GM21825 (cell line): ENCODE measurements around the gene FASTKD3.
"Not testable (repeated sequence)": the region's sequence is repeated elsewhere in the genome, so short reads cannot be mapped to it uniquely, and the experiment has no call there.

ENCODE experiments used
- ATAC-seq: cut with Tn5 transposase; IDR thresholded peaks from one replicate; pipeline ENCODE4 v1.9.1; 2021; ENCODE audit warnings: mild to moderate bottlenecking, moderate library complexity; ENCODE audit not compliant: unreplicated experiment

Gene FASTKD3

GRCh38 chr5:7868773-7869473, at the start of gene FASTKD3, which contains the start of gene MTRR:
Gene FASTKD3, minus strand, starts transcription at chr5:7869031. Its CDS starts 948 bp downstream, at chr5:7868083.
Gene MTRR, plus strand, starts transcription at chr5:7869148. Its CDS starts 1,647 bp downstream, at chr5:7870795.
- peak; percentile 97 for ATAC-seq

GRCh38 chr5:7917130-7918123, 48.6 kb upstream of the FASTKD3 start:
- no peak for ATAC-seq

- ATAC-seq = no peak
These were observed 47.5 kb upstream of the FASTKD3 start for GRCh38 chr5:7916171-7916804.

GRCh38 chr5:7911429-7911771, 42.6 kb upstream of the FASTKD3 start:
- ATAC-seq = not testable (repeated sequence)

- ATAC-seq = peak; percentile 67
These were observed 42.1 kb upstream of the FASTKD3 start for GRCh38 chr5:7910738-7911428.

- no peak for ATAC-seq
These were observed 39.5 kb upstream of the FASTKD3 start for GRCh38 chr5:7908317-7908716.

- no peak for ATAC-seq
These were observed 38.8 kb upstream of the FASTKD3 start for GRCh38 chr5:7907612-7908011.

- ATAC-seq = no peak
These were observed 35.3 kb upstream of the FASTKD3 start for GRCh38 chr5:7904170-7904569.

GRCh38 chr5:7902666-7903625, 34.1 kb upstream of the FASTKD3 start:
- no peak for ATAC-seq

GRCh38 chr5:7902201-7902600, 33.4 kb upstream of the FASTKD3 start:
- ATAC-seq = no peak

GRCh38 chr5:7897014-7897600, 28.3 kb upstream of the FASTKD3 start:
- ATAC-seq = no peak

GRCh38 chr5:7894860-7895259, 26.0 kb upstream of the FASTKD3 start:
- peak; percentile 97 for ATAC-seq

GRCh38 chr5:7894439-7894838, 25.6 kb upstream of the FASTKD3 start:
- ATAC-seq = peak; percentile 9

- no peak for ATAC-seq
These were observed 20.1 kb upstream of the FASTKD3 start for GRCh38 chr5:7888901-7889300.

- peak; percentile 51 for ATAC-seq
These were observed 18.1 kb upstream of the FASTKD3 start for GRCh38 chr5:7886849-7887475.

- ATAC-seq = no peak
These were observed 15.8 kb upstream of the FASTKD3 start for GRCh38 chr5:7884491-7885267.

GRCh38 chr5:7882926-7883325, 14.1 kb upstream of the FASTKD3 start:
- no peak for ATAC-seq

- ATAC-seq = no peak
These were observed 13.0 kb upstream of the FASTKD3 start for GRCh38 chr5:7881816-7882215.
